Subcutaneous adipose tissue (tissue), 4 donors: Measurements from ENCODE around the gene AP5S1. TPM values are rescaled to one million over a fixed set of nuclear protein-coding genes. Genes with fewer than 3 reads are reported as not detected.

Experiments used
- total RNA-seq, 4 donors: library from RNA; depleted of rRNA; stranded (reverse); fragments of >200 nt; gene quantifications; one replicate each; pipeline ENCODE4 v1.1.0, GENCODE V29; 2016
- TF ChIP-seq, protein P1 (sequence below): fragments of 450-650 bp; IDR thresholded peaks from one replicate; pipeline ENCODE4 v1.5.1; 2016; ENCODE audit warnings: low read depth, mild to moderate bottlenecking, control low read depth, antibody characterized with exemption, moderate library complexity

Gene AP5S1
- total RNA-seq, 4 donors from 2014 or later: 8.0 to 15.1 (median 10.6) TPM

DNA sequence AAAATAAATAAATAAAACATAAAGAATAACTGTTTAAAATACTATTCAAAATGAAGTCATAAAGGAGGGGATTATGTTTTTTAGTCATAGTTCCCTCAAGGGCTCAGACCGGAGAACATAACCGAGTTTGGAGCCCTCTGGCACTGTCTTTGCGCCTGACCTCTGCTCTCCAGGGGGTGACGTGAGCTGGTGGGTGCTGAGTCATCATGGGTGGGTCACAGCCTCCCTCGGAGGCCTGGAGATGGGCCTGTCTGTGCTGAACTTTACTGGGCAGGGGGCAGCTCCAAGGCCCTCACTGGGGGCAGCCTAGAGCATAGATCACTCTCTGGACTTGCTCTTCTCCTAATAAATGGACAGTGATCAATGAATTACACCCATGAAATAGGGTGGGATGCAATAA lies 23.1 kb downstream of the AP5S1 start:
- TF ChIP-seq, protein P1, sequence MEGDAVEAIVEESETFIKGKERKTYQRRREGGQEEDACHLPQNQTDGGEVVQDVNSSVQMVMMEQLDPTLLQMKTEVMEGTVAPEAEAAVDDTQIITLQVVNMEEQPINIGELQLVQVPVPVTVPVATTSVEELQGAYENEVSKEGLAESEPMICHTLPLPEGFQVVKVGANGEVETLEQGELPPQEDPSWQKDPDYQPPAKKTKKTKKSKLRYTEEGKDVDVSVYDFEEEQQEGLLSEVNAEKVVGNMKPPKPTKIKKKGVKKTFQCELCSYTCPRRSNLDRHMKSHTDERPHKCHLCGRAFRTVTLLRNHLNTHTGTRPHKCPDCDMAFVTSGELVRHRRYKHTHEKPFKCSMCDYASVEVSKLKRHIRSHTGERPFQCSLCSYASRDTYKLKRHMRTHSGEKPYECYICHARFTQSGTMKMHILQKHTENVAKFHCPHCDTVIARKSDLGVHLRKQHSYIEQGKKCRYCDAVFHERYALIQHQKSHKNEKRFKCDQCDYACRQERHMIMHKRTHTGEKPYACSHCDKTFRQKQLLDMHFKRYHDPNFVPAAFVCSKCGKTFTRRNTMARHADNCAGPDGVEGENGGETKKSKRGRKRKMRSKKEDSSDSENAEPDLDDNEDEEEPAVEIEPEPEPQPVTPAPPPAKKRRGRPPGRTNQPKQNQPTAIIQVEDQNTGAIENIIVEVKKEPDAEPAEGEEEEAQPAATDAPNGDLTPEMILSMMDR: no peak

- TF ChIP-seq, protein P1: no peak
These were observed 26.0 kb downstream of the AP5S1 start for GRCh38 chr20:3846378-3846739.

DNA sequence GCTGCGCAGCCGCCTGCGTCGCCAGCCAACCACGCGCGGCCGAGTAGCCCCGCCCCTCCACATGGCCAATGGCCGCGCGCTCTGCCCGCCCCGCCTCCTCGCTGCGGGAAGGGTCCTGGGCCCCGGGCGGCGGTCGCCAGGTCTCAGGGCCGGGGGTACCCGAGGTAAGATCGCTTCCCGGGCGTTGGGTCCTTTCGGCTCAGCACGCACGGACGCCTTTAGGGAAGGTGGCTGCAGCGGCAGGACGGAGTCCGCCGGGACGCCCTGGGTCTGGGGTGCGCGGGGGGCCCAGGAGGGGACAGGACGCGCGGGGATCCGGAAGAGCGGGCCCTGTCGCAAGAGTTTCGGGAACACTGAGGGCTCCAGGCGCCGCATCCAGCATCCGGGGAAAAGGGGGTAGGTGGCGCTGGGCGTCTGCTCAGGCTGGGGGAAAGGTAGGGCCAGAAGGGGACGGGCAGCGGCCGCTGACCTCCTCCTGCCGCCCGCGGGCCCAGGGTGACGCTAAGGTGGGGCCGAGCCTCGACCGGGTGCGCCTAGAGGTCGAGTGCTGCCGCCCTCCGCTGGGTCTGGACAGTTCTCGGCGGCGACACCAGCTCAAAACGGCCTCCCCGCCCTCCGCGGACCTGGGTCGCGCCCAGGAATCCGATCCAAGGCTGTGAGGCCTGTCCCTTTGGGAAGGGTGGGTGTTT lies 26.5 kb downstream of the AP5S1 start, which contains the start of gene MAVS:
MAVS (plus strand) TSS at position 95 of the 689 bp plus-strand sequence. CDS start 7,791 bp downstream, outside the sequence.
- TF ChIP-seq, protein P1: no peak

GRCh38 chr20:3847429-3847940 lies 27.1 kb downstream of the AP5S1 start:
- TF ChIP-seq, protein P1: no peak

DNA sequence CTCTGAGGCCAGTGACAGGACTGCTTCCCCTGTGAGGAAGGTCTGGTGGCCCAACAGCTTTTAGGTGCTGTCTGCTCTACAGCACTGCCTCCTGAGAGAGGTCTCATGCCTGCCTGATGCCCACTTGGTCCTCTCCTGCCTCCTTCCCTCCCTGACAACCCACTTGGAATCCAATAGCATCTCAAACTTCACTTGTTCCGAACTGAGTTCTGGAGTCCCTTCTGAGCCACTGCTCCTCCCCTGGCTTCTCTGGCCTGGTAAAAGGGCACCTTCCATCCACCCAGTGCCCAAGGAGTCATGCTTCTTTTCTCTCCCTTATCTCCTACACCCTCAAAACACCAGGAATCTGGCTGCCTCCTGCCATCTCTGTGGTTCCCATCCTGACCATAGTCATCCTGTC lies 28.2 kb downstream of the AP5S1 start:
- TF ChIP-seq, protein P1: no peak

- TF ChIP-seq, protein P1: no peak
These were observed 34.1 kb downstream of the AP5S1 start for GRCh38 chr20:3854462-3854871.

GRCh38 chr20:3857405-3857804 lies 37.1 kb downstream of the AP5S1 start:
- TF ChIP-seq, protein P1: no peak
